HG03439 (cell line): ENCODE data around the gene EFHC2.
"Not testable (repeated sequence)": the region's sequence is repeated elsewhere in the genome, so short reads cannot be mapped to it uniquely, and the experiment has no call there.

Experiments used
- ATAC-seq: cut with Tn5 transposase; IDR thresholded peaks from one replicate; pipeline ENCODE4 v1.9.1; 2021; ENCODE audit warnings: mild to moderate bottlenecking, moderate library complexity; ENCODE audit not compliant: unreplicated experiment

Gene EFHC2

DNA sequence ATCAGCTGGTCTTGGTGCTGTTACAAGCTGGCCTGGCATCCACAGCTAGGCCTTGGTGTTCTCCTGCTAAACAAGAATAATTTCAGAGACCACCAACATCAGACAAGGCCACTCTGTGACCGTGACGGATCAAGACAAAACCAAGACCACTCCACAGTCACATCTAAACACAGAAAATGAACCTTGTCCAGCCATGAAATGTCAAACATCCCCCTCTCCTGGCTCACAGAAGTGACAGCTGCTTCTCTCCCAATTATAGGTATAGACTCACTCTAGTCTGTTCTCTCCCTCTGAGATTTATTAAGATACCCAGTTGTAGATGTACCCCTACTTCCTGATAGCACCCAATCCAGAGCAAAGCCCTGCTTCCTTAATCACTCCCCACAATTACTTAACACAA lies 40.4 kb downstream of the EFHC2 start:
- ATAC-seq = no peak

DNA sequence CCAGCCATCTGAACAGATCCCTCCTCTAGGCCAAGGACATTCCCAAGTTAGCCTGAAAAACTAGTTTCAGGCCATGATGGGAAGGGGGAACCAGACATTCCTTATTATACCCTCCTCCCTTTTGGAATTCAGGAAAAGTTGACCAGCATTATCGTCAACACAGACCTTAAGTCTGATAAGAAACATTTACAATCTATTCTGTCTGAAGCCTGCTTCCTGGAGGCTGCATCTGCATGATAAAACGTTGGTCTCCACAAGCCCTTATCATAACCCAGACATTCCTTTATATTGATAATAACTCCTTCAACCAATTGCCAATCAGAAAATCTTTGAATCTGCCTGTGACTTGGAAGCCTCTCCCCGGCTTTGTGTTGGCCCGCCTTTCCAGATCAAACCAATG lies 44.3 kb downstream of the EFHC2 start:
- no peak for ATAC-seq

DNA sequence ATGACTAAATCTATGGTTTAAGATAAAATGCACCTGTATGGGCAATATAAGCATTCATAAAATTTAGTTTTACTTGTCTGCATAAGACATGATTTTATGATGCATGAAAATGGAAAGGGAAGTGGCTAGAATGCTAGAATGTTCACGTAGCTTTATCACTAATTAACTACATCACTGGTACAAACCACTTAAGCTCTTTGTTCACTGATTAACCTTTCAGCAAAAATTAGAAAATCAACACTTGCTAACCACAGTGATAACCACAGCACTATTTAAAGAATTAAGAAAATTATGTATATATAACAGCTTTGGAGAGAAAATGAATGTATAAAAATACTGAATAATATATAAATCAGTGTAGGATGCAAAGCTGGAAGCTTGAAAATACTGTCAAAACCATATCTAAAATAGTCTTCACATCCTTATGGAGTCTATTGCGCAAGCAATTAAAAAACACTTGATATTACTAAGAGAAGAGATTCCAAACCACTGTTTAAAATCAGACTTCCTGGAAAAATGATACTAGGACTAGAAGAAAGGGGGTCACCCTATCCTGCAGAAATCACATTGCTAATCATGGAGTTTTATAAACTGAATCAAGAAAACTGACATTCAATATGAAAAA lies 51.9 kb downstream of the EFHC2 start:
- ATAC-seq = no peak

DNA sequence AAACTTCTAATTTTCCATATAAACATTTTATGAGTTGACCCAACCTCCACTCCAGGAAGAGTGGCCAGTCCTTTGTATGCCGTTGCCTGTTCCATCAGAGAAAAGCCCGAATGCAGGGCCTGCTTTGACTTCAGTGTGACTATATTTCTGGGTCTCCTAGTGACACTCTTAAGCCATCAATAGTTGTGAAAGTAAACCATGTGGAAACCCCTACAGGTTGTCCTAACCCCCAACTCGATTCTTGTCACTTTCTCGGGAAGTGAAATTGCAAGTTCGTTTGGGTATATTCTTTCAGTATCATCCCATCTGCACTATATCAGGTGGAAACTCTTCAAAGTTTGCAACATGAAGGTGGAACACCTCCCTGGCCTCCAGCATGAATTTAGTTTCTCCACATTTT lies 52.8 kb downstream of the EFHC2 start:
- ATAC-seq = no peak

DNA sequence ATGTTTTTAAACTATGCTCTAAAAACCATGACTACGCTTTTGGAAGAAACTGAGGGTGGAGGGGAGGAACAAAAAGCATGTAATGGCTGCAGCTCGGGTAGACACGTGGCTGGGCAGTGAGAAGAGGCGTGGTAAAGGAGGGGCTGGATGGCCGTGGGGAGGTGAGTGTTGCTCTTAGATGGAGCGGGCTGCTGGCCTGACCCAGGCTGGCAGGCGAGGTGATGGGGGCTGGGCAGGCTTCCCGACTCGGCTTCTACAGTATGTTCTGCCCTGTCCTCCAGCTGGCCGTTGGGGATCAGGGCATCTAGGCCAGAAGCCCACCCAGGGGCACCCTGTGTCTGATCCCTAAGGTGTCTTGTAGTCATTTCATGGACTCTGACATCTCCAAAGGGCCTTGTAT lies 60.7 kb downstream of the EFHC2 start:
- ATAC-seq = no peak

DNA sequence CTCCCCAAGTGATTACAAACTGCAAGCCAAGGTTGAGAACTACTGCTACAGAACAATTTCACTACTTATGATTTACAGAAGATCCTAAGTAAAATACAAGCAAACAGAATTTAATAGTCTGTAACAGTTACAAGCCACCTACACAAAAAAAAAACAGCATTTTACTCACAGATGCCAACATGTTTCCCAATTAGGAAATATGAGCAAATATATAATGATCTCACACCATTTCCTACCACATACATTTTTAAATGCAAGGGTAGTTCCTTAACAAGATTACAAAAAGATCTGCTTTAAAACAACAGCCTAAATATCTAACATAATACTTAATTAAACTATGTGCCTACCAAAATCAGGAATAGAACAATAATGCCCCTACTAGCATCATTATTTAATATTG lies 63.4 kb downstream of the EFHC2 start:
- no peak for ATAC-seq

DNA sequence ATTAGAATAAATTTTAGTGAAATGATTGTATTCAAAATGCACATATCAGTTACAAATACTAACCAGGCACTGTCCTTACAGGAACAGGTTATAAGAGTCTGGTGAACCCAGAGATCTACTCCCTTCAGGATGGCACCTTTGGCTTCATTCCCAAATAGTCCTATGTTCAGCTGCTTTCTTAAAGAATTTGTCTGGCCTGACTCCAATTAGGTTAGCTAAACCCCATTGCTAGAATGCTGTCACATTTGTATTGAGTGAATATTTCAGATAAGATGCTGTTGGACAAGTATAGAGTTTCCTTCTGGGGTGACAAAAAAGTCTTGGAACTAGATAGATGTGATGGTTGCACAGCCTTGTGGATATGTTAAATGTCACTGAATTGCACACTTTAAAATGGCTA lies 69.4 kb downstream of the EFHC2 start:
- ATAC-seq = no peak

DNA sequence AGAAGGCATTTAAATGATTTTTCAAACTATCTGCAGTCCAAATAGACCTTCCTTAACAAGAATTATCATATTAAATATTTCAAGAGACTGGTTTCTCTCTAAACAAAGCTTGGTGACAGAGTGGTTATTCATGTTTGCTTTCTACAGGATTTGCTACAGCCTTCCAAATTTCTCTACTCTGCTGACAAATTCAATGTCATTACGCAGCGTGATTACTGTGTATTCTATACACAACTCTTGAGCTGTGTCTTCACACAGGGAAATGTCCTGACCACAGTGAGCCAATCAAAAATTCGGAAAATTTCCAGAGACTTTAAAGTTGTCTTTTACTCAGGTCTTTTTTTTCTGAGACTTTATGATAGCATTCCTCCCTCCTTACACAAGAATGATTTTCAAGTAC lies 75.6 kb downstream of the EFHC2 start:
- ATAC-seq = no peak

DNA sequence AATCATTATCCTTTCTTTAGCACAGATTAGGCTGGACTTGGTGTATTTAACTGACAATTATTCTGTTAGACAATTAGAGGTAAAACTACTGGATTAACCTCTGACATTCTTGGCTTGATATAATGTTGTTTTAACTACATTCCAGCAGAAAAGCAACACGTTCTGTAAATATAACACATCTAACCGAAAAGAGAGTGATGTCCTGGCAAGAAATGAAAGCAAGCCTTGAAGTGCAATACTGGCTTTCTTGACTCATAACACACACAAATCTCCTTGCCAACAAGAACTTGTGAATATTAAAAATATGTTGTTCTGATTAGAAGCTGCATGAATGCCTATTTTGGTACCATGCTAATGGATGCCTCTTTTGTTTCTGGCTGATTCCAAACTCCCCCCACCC lies 76.4 kb downstream of the EFHC2 start:
- ATAC-seq = no peak

DNA sequence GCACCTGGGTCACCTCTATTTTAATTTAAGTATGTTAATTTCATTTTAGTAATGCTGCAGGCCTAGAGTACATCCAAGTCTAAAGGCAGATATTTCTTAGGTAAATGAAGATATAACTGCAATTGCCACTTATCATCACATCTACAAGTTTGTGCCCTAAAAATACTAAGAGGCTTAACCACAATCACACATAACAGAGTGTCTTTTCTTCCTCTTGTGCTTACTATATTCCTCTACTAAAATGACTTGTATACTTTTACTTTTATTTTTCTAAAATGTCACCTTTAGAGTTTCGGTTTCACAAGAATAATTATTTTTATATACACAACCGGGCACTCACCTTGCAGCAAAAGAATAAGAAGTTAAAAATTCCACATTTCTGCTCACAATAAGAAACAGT lies 77.9 kb downstream of the EFHC2 start:
- no peak for ATAC-seq

DNA sequence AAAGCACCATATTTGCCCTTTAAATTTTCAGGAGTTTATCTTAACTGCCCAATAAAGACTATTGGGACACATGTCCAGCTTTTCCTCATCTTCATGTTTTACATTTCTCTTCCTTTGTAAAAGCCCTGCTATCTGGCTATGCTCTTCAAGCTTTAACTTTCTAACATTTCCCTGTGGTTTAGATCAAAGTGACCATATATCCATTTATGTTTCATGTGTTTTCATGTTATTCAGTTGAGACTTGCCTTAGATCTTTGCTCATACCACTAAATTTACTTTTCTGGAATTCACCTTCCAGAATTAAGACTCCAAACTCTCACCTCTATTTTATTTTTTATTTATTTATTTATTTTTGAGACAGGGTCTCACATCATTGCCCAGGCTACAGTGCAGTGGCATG lies 78.5 kb downstream of the EFHC2 start:
- ATAC-seq = no peak

DNA sequence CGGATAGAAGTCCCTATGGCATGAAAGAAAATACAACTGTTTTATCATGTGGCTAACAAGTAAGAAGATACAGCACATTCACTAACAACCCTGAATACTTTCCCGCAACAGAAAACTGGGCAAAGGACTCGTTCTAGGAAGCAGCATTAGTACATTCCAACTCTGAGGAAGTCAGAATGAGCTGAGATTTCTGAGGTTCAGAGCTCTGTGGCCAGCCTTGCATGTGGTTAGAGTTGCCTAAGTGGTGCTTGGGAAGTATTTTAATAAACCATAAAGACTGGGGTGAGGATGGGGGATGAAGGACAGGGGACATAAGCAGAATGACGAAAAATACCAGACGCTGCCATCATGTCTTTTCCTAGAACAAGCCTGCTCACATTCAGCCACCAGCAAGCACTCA lies 82.2 kb downstream of the EFHC2 start:
- ATAC-seq = no peak

DNA sequence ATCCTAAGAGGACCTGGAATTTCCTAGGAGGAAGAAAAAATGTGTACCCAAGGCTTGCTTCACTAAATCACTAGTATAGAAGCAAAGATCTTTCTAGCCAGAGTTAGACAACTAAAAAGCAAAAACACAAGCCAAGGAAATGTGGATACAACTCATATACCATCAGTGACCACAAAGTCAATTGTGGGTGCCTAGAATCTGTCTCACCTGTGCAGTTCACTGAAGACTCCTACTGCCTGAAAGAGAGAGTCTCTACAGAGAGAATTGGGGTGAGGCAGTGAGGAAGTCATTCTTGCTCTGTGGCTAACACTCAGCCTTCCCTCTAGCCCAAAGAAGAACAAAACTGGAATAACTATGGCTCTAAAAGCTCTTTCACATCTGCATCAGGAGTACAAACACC lies 82.9 kb downstream of the EFHC2 start:
- ATAC-seq = no peak

DNA sequence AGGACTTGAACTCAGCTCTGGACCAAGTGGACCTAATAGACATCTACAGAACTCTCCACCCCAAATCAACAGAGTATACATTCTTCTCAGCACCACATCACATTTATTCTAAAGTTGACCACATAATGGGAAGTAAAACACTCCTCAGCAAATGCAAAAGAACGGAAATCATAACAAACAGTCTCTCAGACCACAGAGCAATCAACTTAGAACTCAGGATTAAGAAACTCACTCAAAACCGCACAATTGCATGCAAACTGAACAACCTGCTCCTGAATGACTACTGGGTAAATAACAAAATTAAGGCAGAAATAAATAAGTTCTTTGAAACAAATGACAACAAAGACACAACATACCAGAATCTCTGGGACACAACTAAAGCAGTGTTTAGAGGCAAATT lies 87.7 kb downstream of the EFHC2 start:
- not testable (repeated sequence) for ATAC-seq

DNA sequence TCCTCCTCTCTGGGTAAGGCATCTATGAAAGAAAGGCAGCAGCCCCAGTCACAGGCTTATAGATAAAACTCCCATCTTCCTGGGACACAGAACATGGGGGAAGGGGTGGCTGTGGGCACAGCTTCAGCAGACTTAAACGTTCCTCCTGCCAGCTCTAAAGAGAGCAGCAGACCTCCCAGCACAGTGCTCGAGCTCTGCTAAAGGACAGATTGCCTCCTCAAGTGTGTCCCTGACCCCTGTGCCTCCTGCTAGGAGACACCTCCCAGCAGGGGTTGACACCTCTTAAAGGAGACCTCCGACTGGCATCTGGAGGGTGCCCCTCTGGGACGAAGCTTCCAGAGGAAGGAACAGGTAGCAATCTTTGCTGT lies 89.9 kb downstream of the EFHC2 start:
- ATAC-seq = no peak

DNA sequence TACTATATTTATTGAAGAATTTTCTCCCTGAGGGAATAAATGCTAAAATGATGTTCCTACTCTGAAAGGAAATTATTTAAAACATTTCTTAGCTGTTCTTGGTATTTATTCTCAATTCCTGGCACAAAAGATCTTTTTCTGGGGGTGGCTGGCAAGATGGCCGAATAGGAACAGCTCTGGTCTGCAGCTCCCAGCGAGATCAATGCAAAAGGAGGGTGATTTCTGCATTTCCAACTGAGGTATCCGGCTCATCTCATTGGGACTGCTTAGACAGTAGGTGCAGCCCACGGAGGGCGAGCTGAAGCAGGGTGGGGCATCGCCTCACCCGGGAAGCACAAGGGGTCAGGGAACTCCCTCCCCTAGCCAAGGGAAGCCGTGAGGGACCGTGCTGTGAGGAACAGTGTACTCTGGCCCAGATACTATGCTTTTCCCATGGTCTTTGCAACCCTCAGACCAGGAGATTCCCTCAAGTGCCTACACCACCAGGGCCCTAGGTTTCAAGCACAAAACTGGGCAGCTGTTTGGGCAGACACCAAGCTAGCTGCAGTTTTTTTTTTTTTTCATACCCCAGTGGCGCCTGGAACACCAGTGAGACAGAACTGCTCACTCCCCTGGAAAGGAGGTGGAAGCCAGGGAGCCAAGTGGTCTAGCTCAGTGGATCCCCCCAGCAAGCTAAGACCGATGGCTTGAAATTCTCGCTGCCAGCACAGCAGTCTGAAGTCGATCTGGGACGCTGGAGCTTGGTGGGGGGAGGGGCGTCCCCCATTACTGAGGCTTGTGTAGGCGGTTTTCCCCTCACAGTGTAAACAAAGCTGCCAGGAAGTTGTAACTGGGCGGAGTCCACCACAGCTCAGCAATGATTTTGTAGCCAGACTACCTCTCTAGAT lies 90.5 kb downstream of the EFHC2 start:
- ATAC-seq = peak; percentile 69

DNA sequence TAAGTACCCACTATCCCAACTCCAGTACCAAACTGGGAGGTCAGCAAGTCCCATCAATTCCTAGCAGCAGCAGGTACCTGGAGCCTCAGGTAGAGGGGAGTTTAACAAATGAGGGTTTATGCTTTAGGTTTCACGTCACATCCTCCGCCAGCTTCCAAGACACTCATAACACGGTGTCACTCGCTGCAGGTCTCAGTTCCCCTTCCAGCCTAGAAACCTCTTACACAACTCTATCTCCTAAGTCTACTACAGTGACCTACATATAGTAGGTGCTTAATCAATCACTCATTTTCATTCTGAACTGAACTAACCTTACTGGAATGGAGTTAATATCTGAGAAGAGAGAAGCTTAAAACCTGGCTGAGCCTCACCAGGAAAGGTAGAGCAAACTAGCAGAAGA lies 96.0 kb downstream of the EFHC2 start:
- no peak for ATAC-seq

DNA sequence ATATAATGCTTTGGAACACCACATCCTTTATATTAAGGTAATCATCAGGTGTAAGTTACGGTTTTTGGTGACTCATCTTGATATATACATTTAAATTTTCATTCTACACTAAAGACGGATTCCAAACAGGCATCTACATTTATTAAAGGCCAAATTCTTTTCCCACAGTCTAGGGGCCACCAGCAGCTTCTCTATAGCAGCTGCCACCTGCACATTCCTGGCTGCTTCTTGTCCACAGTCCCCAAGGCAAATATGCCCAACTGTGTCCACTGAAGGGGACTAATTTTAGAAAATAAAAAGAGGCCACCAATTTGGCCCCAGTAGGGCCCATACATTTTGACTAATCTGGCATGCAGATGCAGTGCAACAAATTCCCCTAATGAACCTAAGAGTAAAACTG lies 96.6 kb downstream of the EFHC2 start:
- ATAC-seq = no peak

DNA sequence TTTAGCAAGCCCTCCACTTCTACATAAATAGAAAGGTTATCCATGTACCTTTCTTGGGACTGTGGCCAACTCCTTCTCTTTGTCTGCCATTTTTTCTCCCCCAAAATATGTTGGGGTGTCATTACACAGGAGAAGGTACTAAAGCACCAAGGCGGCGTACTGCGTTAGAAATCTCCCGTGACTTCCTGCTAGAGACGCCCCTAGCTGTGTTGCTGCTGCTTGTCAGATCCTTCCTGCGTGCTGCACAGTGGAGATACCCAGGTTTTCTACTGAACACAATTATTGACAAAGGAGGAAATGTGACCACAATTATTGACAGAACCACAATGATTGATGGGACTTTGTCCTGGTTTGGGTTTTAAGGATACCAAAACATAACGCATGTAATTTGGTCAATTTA lies 97.7 kb downstream of the EFHC2 start:
- no peak for ATAC-seq

DNA sequence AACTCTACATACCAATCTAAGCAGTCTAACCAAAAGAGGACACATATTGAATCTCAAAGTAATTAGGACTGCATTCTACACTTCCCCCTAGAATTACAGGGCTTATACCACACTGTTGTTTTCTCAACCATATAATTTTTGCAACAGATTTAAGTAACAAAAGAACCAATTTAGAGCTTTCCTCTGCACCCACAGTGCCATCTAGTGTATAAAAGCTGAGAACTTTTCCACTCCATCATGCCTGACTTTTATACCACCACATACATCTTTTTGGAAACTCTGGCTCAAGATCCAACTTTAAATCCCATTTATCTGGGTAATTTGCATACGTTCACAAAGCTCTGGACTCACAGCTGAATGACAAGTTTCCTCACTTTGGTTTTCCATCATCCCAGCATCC lies 99.5 kb downstream of the EFHC2 start:
- ATAC-seq = no peak

DNA sequence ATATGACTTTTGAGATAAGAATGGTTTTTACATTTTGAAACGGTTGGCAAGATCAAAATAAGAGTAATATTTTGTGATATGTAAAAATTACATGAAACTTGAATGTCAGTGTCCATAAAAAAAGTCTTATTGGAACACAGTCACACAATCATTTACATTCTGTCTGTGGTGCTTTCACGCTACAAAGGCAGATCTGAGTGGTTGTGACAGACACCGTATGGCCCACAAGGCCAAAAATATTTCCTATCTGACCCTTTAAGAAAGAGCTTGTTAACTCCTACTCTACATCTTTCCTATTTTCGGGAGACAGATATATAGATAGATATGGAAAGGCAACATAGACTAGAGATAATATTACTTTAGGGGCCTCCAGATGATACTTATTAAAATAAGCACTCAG lies 101.9 kb downstream of the EFHC2 start:
- ATAC-seq = no peak

DNA sequence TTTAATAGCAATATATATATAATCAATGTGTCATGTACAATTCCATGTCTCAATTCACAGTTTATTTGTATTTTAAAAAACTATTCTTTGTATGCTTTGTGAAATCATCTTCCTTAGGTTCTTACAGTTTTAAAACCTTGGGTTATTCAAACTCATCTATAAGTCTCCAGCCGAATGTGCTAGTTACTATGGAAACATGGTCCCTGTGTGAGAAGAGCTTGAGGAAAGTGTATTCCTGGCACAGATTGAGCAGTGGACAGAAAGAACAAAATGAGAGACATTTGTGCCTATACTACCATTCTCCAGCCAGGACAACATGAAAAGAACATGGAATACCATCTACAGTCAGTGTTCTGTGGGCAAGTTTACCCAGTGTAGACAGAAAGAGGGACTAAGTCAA lies 103.4 kb downstream of the EFHC2 start:
- ATAC-seq = no peak

DNA sequence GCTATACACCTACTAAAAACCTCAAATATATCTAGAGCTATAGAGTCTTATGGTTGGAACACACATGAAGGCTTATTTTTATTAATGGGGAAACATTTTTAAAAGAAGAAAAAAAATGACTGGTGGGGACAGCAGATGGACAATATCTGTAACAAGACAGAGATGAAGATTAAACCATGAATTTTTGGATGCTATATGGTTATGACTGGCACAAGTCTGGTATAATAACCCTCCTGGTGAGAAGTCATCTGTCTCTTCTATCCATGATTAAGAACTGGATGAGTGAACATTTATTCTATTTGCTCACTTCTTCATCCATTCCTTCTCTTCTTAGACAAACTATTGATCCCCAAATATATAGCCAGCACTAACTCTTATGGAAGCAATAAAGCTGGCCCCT lies 104.4 kb downstream of the EFHC2 start:
- ATAC-seq = no peak
